Medulla oblongata (tissue), 1 donor: ENCODE measurements around the gene NAV2.
A peak's percentile ranks its signal among the peaks of the same experiment; 100 is the strongest.
"Not testable (repeated sequence)": the region's sequence is repeated elsewhere in the genome, so short reads cannot be mapped to it uniquely, and the experiment has no call there.

Experiments
- DNase-seq: peaks from one replicate; pipeline ENCODE4 v3.0.0-alpha.2; 2015; ENCODE audit errors: extremely low spot score

The NAV2 gene

GRCh38 chr11:20000351-20001134 lies 287.9 kb downstream of the NAV2 start:
- peak; percentile 80 for DNase-seq

GRCh38 chr11:20002312-20003216 lies 289.9 kb downstream of the NAV2 start:
- no peak for DNase-seq

GRCh38 chr11:20003351-20003750 lies 290.7 kb downstream of the NAV2 start:
- no peak for DNase-seq

GRCh38 chr11:20004866-20005265 lies 292.2 kb downstream of the NAV2 start:
- no peak for DNase-seq

GRCh38 chr11:20005747-20006146 lies 293.1 kb downstream of the NAV2 start:
- no peak for DNase-seq

GRCh38 chr11:20006618-20007017 lies 294.0 kb downstream of the NAV2 start:
- not testable (repeated sequence) for DNase-seq

- DNase-seq: no peak
These were observed 294.7 kb downstream of the NAV2 start for GRCh38 chr11:20007386-20007785.

GRCh38 chr11:20008190-20008870 lies 295.7 kb downstream of the NAV2 start:
- peak; percentile 46 for DNase-seq

- DNase-seq: no peak
These were observed 296.4 kb downstream of the NAV2 start for GRCh38 chr11:20008871-20009644.

GRCh38 chr11:20010156-20010850 lies 297.7 kb downstream of the NAV2 start:
- no peak for DNase-seq

- no peak for DNase-seq
These were observed 298.2 kb downstream of the NAV2 start for GRCh38 chr11:20010851-20011225.

- no peak for DNase-seq
These were observed 298.8 kb downstream of the NAV2 start for GRCh38 chr11:20011307-20011951.

- no peak for DNase-seq
These were observed 300.9 kb downstream of the NAV2 start for GRCh38 chr11:20013346-20014066.

GRCh38 chr11:20014067-20014402 lies 301.4 kb downstream of the NAV2 start:
- no peak for DNase-seq

- no peak for DNase-seq
These were observed 302.5 kb downstream of the NAV2 start for GRCh38 chr11:20015101-20015500.

- no peak for DNase-seq
These were observed 303.1 kb downstream of the NAV2 start for GRCh38 chr11:20015529-20016427.

- DNase-seq: no peak
These were observed 303.9 kb downstream of the NAV2 start for GRCh38 chr11:20016526-20016925.

GRCh38 chr11:20017320-20017719 lies 304.7 kb downstream of the NAV2 start:
- no peak for DNase-seq

- DNase-seq: no peak
These were observed 307.6 kb downstream of the NAV2 start for GRCh38 chr11:20020198-20020597.
